IPS-18c (cell line): Measurements from ENCODE around the gene EMP1.

ENCODE experiments used
- H3K4me3 ChIP-seq: 2 replicates; pipeline ENCODE4 v1.7.0; 2013; ENCODE audit warnings: low read depth, mild to moderate bottlenecking, low read length, moderate library complexity; ENCODE audit not compliant: insufficient read depth
- H3K9me3 ChIP-seq: one replicate; pipeline ENCODE4 v1.6.1; 2013; ENCODE audit warnings: mild to moderate bottlenecking, low read length, moderate library complexity; ENCODE audit not compliant: control insufficient read depth, insufficient read depth

EMP1 gene

GRCh38 chr12:13233830-13234641 is 37.5 kb downstream of the EMP1 start:
- no peak overlapping the region for H3K4me3 ChIP-seq

GRCh38 chr12:13238204-13238603 is 41.7 kb downstream of the EMP1 start:
- no peaks in the 10 kb centered on the region for H3K9me3 ChIP-seq
- no peak overlapping the region for H3K4me3 ChIP-seq

More at GRCh38 chr12:13233830-13234641, 37.5 kb downstream of the EMP1 start:
- H3K9me3 ChIP-seq, result peaks cover 2% of the 10 kb centered on the region

GRCh38 chr12:13241833-13242488 is 45.4 kb downstream of the EMP1 start:
- H3K9me3 ChIP-seq, result no peaks in the 10 kb centered on the region
- no peak overlapping the region for H3K4me3 ChIP-seq

- Histone ChIP-seq H3K9me3 (no peaks in the 10 kb centered on the region), H3K4me3 (no peak overlapping the region)
These were observed 46.4 kb downstream of the EMP1 start for GRCh38 chr12:13242936-13243335.

- H3K4me3 ChIP-seq, result no peak overlapping the region
These were observed 47.1 kb downstream of the EMP1 start for GRCh38 chr12:13243516-13244070.

GRCh38 chr12:13247596-13247995 is 51.1 kb downstream of the EMP1 start:
- H3K9me3 ChIP-seq, result no peaks in the 10 kb centered on the region

More at GRCh38 chr12:13243516-13244070, 47.1 kb downstream of the EMP1 start:
- no peaks in the 10 kb centered on the region for H3K9me3 ChIP-seq

GRCh38 chr12:13248964-13249363 is 52.4 kb downstream of the EMP1 start:
- no peaks in the 10 kb centered on the region for H3K9me3 ChIP-seq

More at GRCh38 chr12:13247596-13247995, 51.1 kb downstream of the EMP1 start:
- no peak overlapping the region for H3K4me3 ChIP-seq

GRCh38 chr12:13250416-13250815 is 53.9 kb downstream of the EMP1 start:
- no peak overlapping the region for H3K4me3 ChIP-seq
- no peaks in the 10 kb centered on the region for H3K9me3 ChIP-seq

More at GRCh38 chr12:13248964-13249363, 52.4 kb downstream of the EMP1 start:
- no peak overlapping the region for H3K4me3 ChIP-seq

- Histone ChIP-seq H3K4me3 (no peak overlapping the region), H3K9me3 (no peaks in the 10 kb centered on the region)
These were observed 55.0 kb downstream of the EMP1 start for GRCh38 chr12:13251521-13251920.

GRCh38 chr12:13252024-13252423 is 55.5 kb downstream of the EMP1 start:
- Histone ChIP-seq H3K9me3 (no peaks in the 10 kb centered on the region), H3K4me3 (no peak overlapping the region)

GRCh38 chr12:13252616-13253015 is 56.1 kb downstream of the EMP1 start:
- Histone ChIP-seq H3K9me3 (no peaks in the 10 kb centered on the region), H3K4me3 (no peak overlapping the region)

- H3K4me3 ChIP-seq, result no peak overlapping the region
- no peaks in the 10 kb centered on the region for H3K9me3 ChIP-seq
These were observed 57.6 kb downstream of the EMP1 start for GRCh38 chr12:13253966-13254760.

GRCh38 chr12:13255792-13256691 is 59.5 kb downstream of the EMP1 start:
- Histone ChIP-seq H3K4me3 (no peak overlapping the region; the same call in 1 of the 2 replicates), H3K9me3 (no peaks in the 10 kb centered on the region)

GRCh38 chr12:13256692-13257045 is 60.1 kb downstream of the EMP1 start:
- Histone ChIP-seq H3K9me3 (no peaks in the 10 kb centered on the region), H3K4me3 (no peak overlapping the region)

- Histone ChIP-seq H3K4me3 (no peak overlapping the region), H3K9me3 (no peaks in the 10 kb centered on the region)
These were observed 60.9 kb downstream of the EMP1 start for GRCh38 chr12:13257356-13257875.

- no peak overlapping the region for H3K4me3 ChIP-seq
- no peaks in the 10 kb centered on the region for H3K9me3 ChIP-seq
These were observed 61.7 kb downstream of the EMP1 start for GRCh38 chr12:13258197-13258596.
